A549 (cell line): ENCODE measurements around the gene LRRC73.

Source experiments
- CBX8 ChIP-seq: fragments of 200-600 bp; sonication (generic); IDR thresholded peaks from 2 replicates; pipeline ENCODE4 v1.6.1; 2016
- CEBPB ChIP-seq, 2 experiments: fragments of >200 bp in 1 of 2; sonication (Bioruptor Twin) in 1 of 2; formaldehyde crosslinking in 1 of 2; IDR thresholded peaks; 2 replicates each; pipeline ENCODE4 v1.6.1; 2012 to 2016
- CHD2 ChIP-seq: fragments of 150-350 bp; IDR thresholded peaks from 2 replicates; pipeline ENCODE4 v1.6.1; 2014; ENCODE audit warnings: low read length; ENCODE audit not compliant: partially characterized antibody
- CTCF ChIP-seq: fragments of >200 bp; sonication (Bioruptor Twin); formaldehyde crosslinking; IDR thresholded peaks from 3 replicates; pipeline ENCODE4 v1.5.1; 2016
- EHMT2 ChIP-seq: fragments of 200-600 bp; sonication (generic); IDR thresholded peaks from 2 replicates; pipeline ENCODE4 v1.6.1; 2016; ENCODE audit warnings: antibody characterized with exemption, low read depth, mild to moderate bottlenecking, moderate library complexity
- EP300 ChIP-seq, 2 experiments: fragments of >200 bp; sonication (Bioruptor Twin); formaldehyde crosslinking; IDR thresholded peaks; 2 replicates in 1 of 2; 3 replicates in 1 of 2; pipeline ENCODE4 v1.6.1; 2016 to 2017
- KDM1A ChIP-seq: fragments of 200-600 bp; sonication (generic); IDR thresholded peaks from 2 replicates; pipeline ENCODE4 v1.6.1; 2016; ENCODE audit warnings: low read depth, mild to moderate bottlenecking
- MYC ChIP-seq: IDR thresholded peaks from 2 replicates; pipeline ENCODE4 v1.6.1; 2012; ENCODE audit warnings: mild to moderate bottlenecking, inconsistent platforms, low read length, improper control_type of control experiment, borderline replicate concordance
- NPAS2 ChIP-seq: fragments of 250-450 bp; sonication (Bioruptor Pico); IDR thresholded peaks from 2 replicates; pipeline ENCODE4 v1.8.0; 2022; ENCODE audit warnings: mild to moderate bottlenecking, moderate library complexity, borderline replicate concordance
- POLR2A ChIP-seq: IDR thresholded peaks from 2 replicates; pipeline ENCODE4 v1.6.1; 2012; ENCODE audit warnings: mild to moderate bottlenecking, low read length
- ZFP36 ChIP-seq: fragments of 450-650 bp; IDR thresholded peaks from 2 replicates; pipeline ENCODE4 v1.6.1; 2014; ENCODE audit warnings: borderline replicate concordance; ENCODE audit not compliant: partially characterized antibody

GRCh38 chr6:43493230-43493629 lies 16.9 kb downstream of the LRRC73 start:
- TF ChIP-seq CTCF = no peak
- no peak for TF ChIP-seq KDM1A
- no peak for TF ChIP-seq EP300 (IDR thresholded peaks at IDR 0.05)
- no peak for TF ChIP-seq CEBPB (IDR thresholded peaks at IDR 0.05)
- no peak for TF ChIP-seq EHMT2
- no peak for TF ChIP-seq ZFP36
- TF ChIP-seq CBX8 = no peak
- no peak for TF ChIP-seq MYC
- TF ChIP-seq NPAS2 (CRISPR knock-in tag) = no peak
- no peak for TF ChIP-seq POLR2A
- TF ChIP-seq CHD2 = no peak
